ENCODE results near the gene NLRC3.
"Not testable (repeated sequence)": the region's sequence is repeated elsewhere in the genome, so short reads cannot be mapped to it uniquely, and the experiment has no call there.

NLRC3 gene

GRCh38 chr16:3510416-3510815 lies 66.8 kb downstream of the NLRC3 start:
- no peak for DNase-seq

GRCh38 chr16:3509470-3509928 lies 67.7 kb downstream of the NLRC3 start:
- DNase-seq, result no peak

GRCh38 chr16:3508736-3509135 lies 68.5 kb downstream of the NLRC3 start:
- DNase-seq, result no peak

GRCh38 chr16:3503523-3503922 lies 73.7 kb downstream of the NLRC3 start:
- DNase-seq, result no peak

GRCh38 chr16:3501783-3502400 lies 75.3 kb downstream of the NLRC3 start:
- no peak for DNase-seq

- not testable (repeated sequence) for DNase-seq
Measured at GRCh38 chr16:3501412-3501761, 75.8 kb downstream of the NLRC3 start.

GRCh38 chr16:3498988-3499387 lies 78.2 kb downstream of the NLRC3 start:
- no peak for DNase-seq

- no peak for DNase-seq
Measured at GRCh38 chr16:3497771-3498170, 79.4 kb downstream of the NLRC3 start.

GRCh38 chr16:3496386-3496785 lies 80.8 kb downstream of the NLRC3 start:
- DNase-seq, result no peak

GRCh38 chr16:3495176-3495575 lies 82.0 kb downstream of the NLRC3 start, which contains the start of gene C16orf90:
TSS of gene C16orf90 (minus strand) at chr16:3495489. CDS start at chr16:3495421, 68 bp downstream.
- no peak for DNase-seq

- no peak for DNase-seq
Measured at GRCh38 chr16:3494386-3494973, 82.7 kb downstream of the NLRC3 start.

- DNase-seq, result no peak
Measured at GRCh38 chr16:3492356-3492755, 84.8 kb downstream of the NLRC3 start.

- DNase-seq, result no peak
Measured at GRCh38 chr16:3490911-3491629, 86.1 kb downstream of the NLRC3 start.
